Measurements from ENCODE around the gene BMPR1A.

DNA sequence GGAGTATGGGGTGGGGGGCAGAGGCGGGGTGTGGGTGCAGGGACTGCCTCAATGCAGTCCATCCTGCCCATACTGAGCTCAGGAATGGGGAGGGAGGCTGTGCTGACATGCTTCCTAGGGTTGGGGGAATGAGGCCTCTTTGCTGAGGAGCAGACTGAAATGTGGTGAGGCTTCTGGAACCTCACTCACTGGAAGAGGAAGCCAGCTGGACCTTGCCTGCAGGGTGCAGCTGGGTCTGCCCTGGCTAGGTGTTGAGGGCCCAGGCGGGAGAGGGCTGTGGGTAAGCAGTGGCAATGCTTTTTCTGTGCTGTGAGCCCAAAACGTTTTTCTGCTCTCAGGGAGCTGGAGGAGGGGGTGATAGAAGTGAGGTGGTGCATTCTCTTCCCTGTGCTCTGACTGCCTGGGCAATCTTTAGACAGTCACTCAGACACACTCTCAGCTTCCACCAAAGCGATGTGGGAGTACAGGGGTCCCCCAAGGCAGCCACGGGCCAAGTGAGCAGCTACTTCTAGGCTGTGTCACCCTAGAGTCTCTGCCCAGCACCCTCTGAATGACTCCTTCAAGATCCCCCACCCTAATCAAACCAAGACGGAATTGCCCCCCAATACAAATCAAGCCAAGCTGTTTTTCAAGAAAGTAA is 41.1 kb upstream of the BMPR1A start:
- TF ChIP-seq POLR2A (IDR thresholded peaks at IDR 0.05), result no peak
- TF ChIP-seq, protein P1, sequence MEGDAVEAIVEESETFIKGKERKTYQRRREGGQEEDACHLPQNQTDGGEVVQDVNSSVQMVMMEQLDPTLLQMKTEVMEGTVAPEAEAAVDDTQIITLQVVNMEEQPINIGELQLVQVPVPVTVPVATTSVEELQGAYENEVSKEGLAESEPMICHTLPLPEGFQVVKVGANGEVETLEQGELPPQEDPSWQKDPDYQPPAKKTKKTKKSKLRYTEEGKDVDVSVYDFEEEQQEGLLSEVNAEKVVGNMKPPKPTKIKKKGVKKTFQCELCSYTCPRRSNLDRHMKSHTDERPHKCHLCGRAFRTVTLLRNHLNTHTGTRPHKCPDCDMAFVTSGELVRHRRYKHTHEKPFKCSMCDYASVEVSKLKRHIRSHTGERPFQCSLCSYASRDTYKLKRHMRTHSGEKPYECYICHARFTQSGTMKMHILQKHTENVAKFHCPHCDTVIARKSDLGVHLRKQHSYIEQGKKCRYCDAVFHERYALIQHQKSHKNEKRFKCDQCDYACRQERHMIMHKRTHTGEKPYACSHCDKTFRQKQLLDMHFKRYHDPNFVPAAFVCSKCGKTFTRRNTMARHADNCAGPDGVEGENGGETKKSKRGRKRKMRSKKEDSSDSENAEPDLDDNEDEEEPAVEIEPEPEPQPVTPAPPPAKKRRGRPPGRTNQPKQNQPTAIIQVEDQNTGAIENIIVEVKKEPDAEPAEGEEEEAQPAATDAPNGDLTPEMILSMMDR (IDR thresholded peaks at IDR 0.05), result no peak

All from esophagus squamous epithelium (tissue), 4 donors.